Caco-2 (cell line): ENCODE measurements around the gene FCGR2B. TPM values are rescaled to one million over a fixed set of nuclear protein-coding genes. Genes with fewer than 3 reads are reported as not detected.
"Not testable (repeated sequence)": the region's sequence is repeated elsewhere in the genome, so short reads cannot be mapped to it uniquely, and the experiment has no call there.

Source experiments
- Bru-seq: library from RNA; stranded (reverse); fragments of 400-500 nt; gene quantifications from one replicate; lab custom pipeline; 2021; lab: Mats Ljungman, UMichigan
- BruChase-seq, 2 experiments: library from RNA; stranded (reverse); fragments of 400-500 nt; gene quantifications; one replicate each; lab custom pipeline; 2021; lab: Mats Ljungman, UMichigan
- BruUV-seq: library from RNA; stranded (reverse); fragments of 400-500 nt; replicated peaks from 2 replicates; lab custom pipeline; 2021; lab: Mats Ljungman, UMichigan
- CTCF ChIA-PET: fragments of 300-600 bp; sonication (Branson Sonifier 250); formaldehyde crosslinking; loops from one replicate; lab custom pipeline; 2022; ENCODE audit warnings: antibody characterized with exemption; lab: Charles Lee
- POLR2A ChIA-PET: fragments of 300-600 bp; sonication (Branson Sonifier 250); formaldehyde crosslinking; loops from one replicate; lab custom pipeline; 2022; ENCODE audit warnings: antibody characterized with exemption; lab: Charles Lee
- DNase-seq, 2 experiments: peaks; one replicate each; pipeline versions ENCODE4 v3.0.0 to v3.0.0-alpha.2; 2020 to 2022
- H3K27me3 ChIP-seq: replicated peaks from 2 replicates; pipeline ENCODE4 v1.6.0; 2011; ENCODE audit warnings: low read length; ENCODE audit not compliant: control insufficient read depth, insufficient read depth
- H3K36me3 ChIP-seq: 2 replicates; pipeline ENCODE4 v1.5.1; 2011; ENCODE audit warnings: low read length; ENCODE audit not compliant: control insufficient read depth, insufficient read depth
- H3K4me1 ChIP-seq: fragments of 250-450 bp; sonication (Bioruptor Pico); 2 replicates; pipeline ENCODE4 v1.5.1; 2020; ENCODE audit warnings: mild to moderate bottlenecking
- H3K4me3 ChIP-seq: 2 replicates; pipeline ENCODE4 v1.5.1; 2011; ENCODE audit warnings: low read depth, mild to moderate bottlenecking, control low read depth, low read length
- H3K9me3 ChIP-seq: fragments of 250-450 bp; sonication (Bioruptor Pico); 2 replicates; pipeline ENCODE4 v1.5.1; 2020; ENCODE audit warnings: mild to moderate bottlenecking, moderate library complexity
- H3K27ac Mint-ChIP-seq: one replicate; pipeline ENCODE4 v1.8.0; 2022; ENCODE audit warnings: mixed read lengths; ENCODE audit not compliant: unreplicated experiment
- H3K27me3 Mint-ChIP-seq: one replicate; pipeline ENCODE4 v1.8.0; 2022; ENCODE audit warnings: mixed read lengths; ENCODE audit not compliant: insufficient read depth, unreplicated experiment
- H3K36me3 Mint-ChIP-seq: one replicate; pipeline ENCODE4 v1.8.0; 2022; ENCODE audit warnings: mild to moderate bottlenecking, mixed read lengths; ENCODE audit not compliant: insufficient read depth, unreplicated experiment
- H3K4me1 Mint-ChIP-seq: one replicate; pipeline ENCODE4 v1.8.0; 2022; ENCODE audit warnings: low read depth, mixed read lengths; ENCODE audit not compliant: unreplicated experiment
- H3K4me3 Mint-ChIP-seq: one replicate; pipeline ENCODE4 v1.8.0; 2022; ENCODE audit warnings: mild to moderate bottlenecking, moderate library complexity, mixed read lengths; ENCODE audit not compliant: unreplicated experiment
- H3K9me3 Mint-ChIP-seq: one replicate; pipeline ENCODE4 v1.8.0; 2022; ENCODE audit warnings: mixed read lengths; ENCODE audit not compliant: unreplicated experiment
- intact Hi-C: fragments of 100-400 bp; cut with micrococcal nuclease; formaldehyde crosslinking; loops from one replicate; pipeline ENCODE4 v1.10.0; 2022; ENCODE audit not compliant: unreplicated experiment
- long read RNA-seq: library from polyadenylated mRNA; stranded (forward); transcript quantifications from one replicate; pipeline ENCODE4 v2.0.0, GENCODE V29; 2022
- total RNA-seq: library from RNA; stranded (reverse); gene quantifications from 2 replicates; pipeline ENCODE4 v1.2.3, GENCODE V29; 2022

The FCGR2B gene
- total RNA-seq (not detected in 2 replicates), Bru-seq, nascent RNA (not detected), BruChase-seq, experiment 1, labeled RNA remaining after a 2-hour chase (not detected), BruChase-seq, experiment 2, labeled RNA remaining after a 6-hour chase (not detected)
- long read RNA-seq, result 0 reads

- H3K9me3 ChIP-seq, H3K36me3 Mint-ChIP-seq, H3K27ac Mint-ChIP-seq, CTCF ChIA-PET, POLR2A ChIA-PET, BruUV-seq, H3K4me3 ChIP-seq, H3K4me1 Mint-ChIP-seq, H3K27me3 Mint-ChIP-seq, H3K36me3 ChIP-seq, DNase-seq, intact Hi-C loops, H3K27me3 ChIP-seq, H3K4me1 ChIP-seq, H3K4me3 Mint-ChIP-seq, H3K9me3 Mint-ChIP-seq: not testable (repeated sequence)
These were observed at the start of gene FCGR2B for GRCh38 chr1:161662684-161663339. Gene FCGR2B (plus strand): TSS chr1:161663143. CDS start chr1:161663242, 99 bp downstream.

GRCh38 chr1:161616417-161616816 lies 46.5 kb upstream of the FCGR2B start:
- CTCF ChIA-PET, H3K36me3 ChIP-seq, H3K9me3 ChIP-seq, H3K9me3 Mint-ChIP-seq, BruUV-seq, POLR2A ChIA-PET, intact Hi-C loops, DNase-seq, H3K4me3 ChIP-seq, H3K27ac Mint-ChIP-seq, H3K27me3 Mint-ChIP-seq, H3K4me3 Mint-ChIP-seq, H3K27me3 ChIP-seq, H3K4me1 ChIP-seq: not testable (repeated sequence)
- H3K36me3 Mint-ChIP-seq, result peaks cover 18% of the 10 kb centered on the region
- peaks cover 11% of the 10 kb centered on the region for H3K4me1 Mint-ChIP-seq

- BruUV-seq, CTCF ChIA-PET, intact Hi-C loops: not testable (repeated sequence)
These were observed 44.4 kb upstream of the FCGR2B start for GRCh38 chr1:161618517-161618916.

GRCh38 chr1:161620399-161620798 lies 42.5 kb upstream of the FCGR2B start:
- H3K4me1 ChIP-seq, H3K27me3 Mint-ChIP-seq, H3K9me3 ChIP-seq, H3K36me3 ChIP-seq, H3K27me3 ChIP-seq, H3K4me3 Mint-ChIP-seq, POLR2A ChIA-PET, BruUV-seq, H3K27ac Mint-ChIP-seq, intact Hi-C loops, DNase-seq, H3K4me3 ChIP-seq, CTCF ChIA-PET, H3K36me3 Mint-ChIP-seq, H3K9me3 Mint-ChIP-seq, H3K4me1 Mint-ChIP-seq: not testable (repeated sequence)

More at GRCh38 chr1:161618517-161618916, 44.4 kb upstream of the FCGR2B start:
- H3K36me3 ChIP-seq, H3K27me3 Mint-ChIP-seq, DNase-seq, H3K27ac Mint-ChIP-seq, H3K36me3 Mint-ChIP-seq, H3K4me3 Mint-ChIP-seq, H3K27me3 ChIP-seq, H3K4me3 ChIP-seq, H3K9me3 ChIP-seq, H3K4me1 Mint-ChIP-seq, H3K9me3 Mint-ChIP-seq, H3K4me1 ChIP-seq, POLR2A ChIA-PET: not testable (repeated sequence)

GRCh38 chr1:161621181-161622000 lies 41.6 kb upstream of the FCGR2B start:
- H3K9me3 ChIP-seq, H3K27me3 ChIP-seq, H3K4me1 ChIP-seq, BruUV-seq, H3K9me3 Mint-ChIP-seq, H3K36me3 ChIP-seq, H3K27me3 Mint-ChIP-seq, H3K27ac Mint-ChIP-seq, POLR2A ChIA-PET, H3K36me3 Mint-ChIP-seq, H3K4me1 Mint-ChIP-seq, CTCF ChIA-PET: not testable (repeated sequence)
- DNase-seq, result peak; percentile 44 to 60
- peak overlapping the region; percentile 85 for H3K4me3 Mint-ChIP-seq
- intact Hi-C loops, result loop anchor here (1.0 kb wide), 1 partner anchor 9 kb away; no protein-coding TSS in a partner anchor
- peak overlapping the region; percentile 25 for H3K4me3 ChIP-seq

GRCh38 chr1:161622054-161622453 lies 40.9 kb upstream of the FCGR2B start:
- H3K9me3 Mint-ChIP-seq, H3K27me3 ChIP-seq, CTCF ChIA-PET, H3K4me3 ChIP-seq, POLR2A ChIA-PET, intact Hi-C loops, H3K36me3 Mint-ChIP-seq, H3K27ac Mint-ChIP-seq, H3K9me3 ChIP-seq, H3K27me3 Mint-ChIP-seq, H3K4me1 Mint-ChIP-seq, H3K4me1 ChIP-seq, DNase-seq, H3K36me3 ChIP-seq, BruUV-seq: not testable (repeated sequence)
- H3K4me3 Mint-ChIP-seq, result peak overlapping the region; percentile 85
